ENCODE data around the gene AKAP13. TPM values are rescaled to one million over a fixed set of nuclear protein-coding genes. Genes with fewer than 3 reads are reported as not detected.

Gene AKAP13
- total RNA-seq, 1 donor from 2014 or later = 114 TPM

DNA sequence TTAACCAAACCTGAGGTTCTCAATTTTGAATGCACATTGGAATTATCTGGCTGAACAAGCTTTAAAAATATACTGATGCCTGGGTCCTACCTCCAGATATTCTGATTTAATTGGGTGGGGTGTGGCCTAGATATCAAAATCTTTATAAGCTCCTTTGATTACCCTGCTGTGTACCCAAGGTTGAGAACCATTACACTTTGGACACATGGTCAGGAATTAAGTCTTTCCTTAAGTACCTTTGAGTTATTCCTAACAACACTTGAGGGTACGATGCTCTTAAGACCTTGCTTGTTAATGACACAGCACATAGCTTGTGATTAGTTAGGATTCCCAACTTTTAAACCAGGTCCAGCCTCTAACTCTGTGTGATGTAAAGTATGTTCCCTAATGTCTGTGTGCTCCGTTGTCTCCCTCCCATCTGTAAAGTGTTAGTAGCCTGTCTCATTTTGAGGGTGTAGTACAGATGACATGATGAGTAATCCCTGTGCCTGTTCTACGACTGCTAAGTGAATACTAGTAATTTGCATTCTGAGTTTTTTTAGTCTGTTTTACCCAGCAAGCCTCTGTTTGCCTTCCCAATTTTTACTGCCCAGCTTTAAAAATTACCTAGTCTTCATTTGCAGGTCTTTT, 259.5 kb downstream of the AKAP13 start:
- Mint-ChIP-seq H3K27me3 (no peaks in the 10 kb centered on the region), H3K4me1 (ENCODE audit: low read depth) (peaks cover 4% of the 10 kb centered on the region), H3K4me3 (ENCODE audit: low read depth) (no peak overlapping the region), H3K36me3 (ENCODE audit: insufficient read depth) (peaks cover 17% of the 10 kb centered on the region), H3K27ac (no peak overlapping the region), H3K9me3 (ENCODE audit: low read depth) (peaks cover 6% of the 10 kb centered on the region)
- no peak for DNase-seq (ENCODE audit: low spot score, unreplicated experiment)
- TF ChIP-seq, protein P1, sequence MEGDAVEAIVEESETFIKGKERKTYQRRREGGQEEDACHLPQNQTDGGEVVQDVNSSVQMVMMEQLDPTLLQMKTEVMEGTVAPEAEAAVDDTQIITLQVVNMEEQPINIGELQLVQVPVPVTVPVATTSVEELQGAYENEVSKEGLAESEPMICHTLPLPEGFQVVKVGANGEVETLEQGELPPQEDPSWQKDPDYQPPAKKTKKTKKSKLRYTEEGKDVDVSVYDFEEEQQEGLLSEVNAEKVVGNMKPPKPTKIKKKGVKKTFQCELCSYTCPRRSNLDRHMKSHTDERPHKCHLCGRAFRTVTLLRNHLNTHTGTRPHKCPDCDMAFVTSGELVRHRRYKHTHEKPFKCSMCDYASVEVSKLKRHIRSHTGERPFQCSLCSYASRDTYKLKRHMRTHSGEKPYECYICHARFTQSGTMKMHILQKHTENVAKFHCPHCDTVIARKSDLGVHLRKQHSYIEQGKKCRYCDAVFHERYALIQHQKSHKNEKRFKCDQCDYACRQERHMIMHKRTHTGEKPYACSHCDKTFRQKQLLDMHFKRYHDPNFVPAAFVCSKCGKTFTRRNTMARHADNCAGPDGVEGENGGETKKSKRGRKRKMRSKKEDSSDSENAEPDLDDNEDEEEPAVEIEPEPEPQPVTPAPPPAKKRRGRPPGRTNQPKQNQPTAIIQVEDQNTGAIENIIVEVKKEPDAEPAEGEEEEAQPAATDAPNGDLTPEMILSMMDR (IDR thresholded peaks at IDR 0.05; ENCODE audit: unreplicated experiment) = no peak

DNA sequence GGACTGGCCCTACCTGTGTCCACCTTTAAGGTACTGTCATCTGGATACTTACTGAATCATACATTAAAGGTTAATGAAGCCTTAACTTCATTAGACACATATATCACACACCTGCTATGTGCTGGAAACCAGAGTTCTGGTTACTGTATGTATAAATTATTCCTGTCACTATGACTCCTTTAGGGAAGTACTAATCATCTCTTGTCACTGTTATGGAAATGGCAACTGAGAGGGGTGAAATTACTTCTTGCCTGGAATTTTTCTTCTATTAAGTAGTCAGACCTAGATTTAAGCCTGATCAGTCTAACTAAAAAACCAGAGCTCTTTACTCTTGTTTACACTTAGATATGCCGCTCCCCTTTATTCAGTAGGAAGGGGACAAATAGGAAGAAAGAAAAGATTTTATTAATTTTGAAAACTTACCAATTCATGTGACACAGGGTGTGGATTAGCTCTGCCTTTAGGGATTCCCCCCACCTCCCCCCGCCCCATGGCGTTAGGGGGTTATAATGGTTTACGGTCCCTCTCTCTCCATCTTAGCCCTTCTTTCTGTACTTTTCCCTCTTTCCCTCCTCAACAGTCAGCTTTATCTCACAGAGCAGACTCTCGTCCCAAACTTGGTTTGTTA, 261.8 kb downstream of the AKAP13 start:
- H3K27me3 Mint-ChIP-seq = no peaks in the 10 kb centered on the region
- DNase-seq (ENCODE audit: low spot score, unreplicated experiment) = no peak
- peaks cover 24% of the 10 kb centered on the region for H3K36me3 Mint-ChIP-seq (ENCODE audit: insufficient read depth)
- H3K27ac Mint-ChIP-seq = no peak overlapping the region
- peaks cover 4% of the 10 kb centered on the region for H3K4me1 Mint-ChIP-seq (ENCODE audit: low read depth)
- peaks cover 3% of the 10 kb centered on the region for H3K9me3 Mint-ChIP-seq (ENCODE audit: low read depth)
- no peak overlapping the region for H3K4me3 Mint-ChIP-seq (ENCODE audit: low read depth)
- TF ChIP-seq, protein P1 (IDR thresholded peaks at IDR 0.05; ENCODE audit: unreplicated experiment) = no peak

DNA sequence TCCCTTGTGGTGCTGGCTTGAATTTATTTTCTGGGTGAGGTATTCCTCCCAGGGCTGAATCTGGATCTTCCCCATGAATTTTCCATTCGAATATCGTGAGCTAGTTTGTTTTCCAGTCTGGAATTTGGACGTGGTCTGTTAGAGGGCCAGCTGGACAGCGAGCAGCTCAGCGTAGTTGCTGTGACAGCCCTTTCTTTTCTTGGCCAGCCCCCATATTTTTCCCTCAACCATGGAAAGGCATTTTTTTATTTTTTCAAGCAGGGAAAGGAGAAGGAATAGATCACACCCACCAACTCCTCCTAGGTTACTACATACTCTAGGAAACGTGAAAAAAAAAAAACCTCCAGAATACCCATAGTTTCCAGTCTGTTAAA, 262.3 kb downstream of the AKAP13 start:
- H3K4me1 Mint-ChIP-seq (ENCODE audit: low read depth) = peaks cover 4% of the 10 kb centered on the region
- DNase-seq (ENCODE audit: low spot score, unreplicated experiment) = no peak
- no peak overlapping the region for H3K4me3 Mint-ChIP-seq (ENCODE audit: low read depth)
- peaks cover 24% of the 10 kb centered on the region for H3K36me3 Mint-ChIP-seq (ENCODE audit: insufficient read depth)
- TF ChIP-seq, protein P1 (IDR thresholded peaks at IDR 0.05; ENCODE audit: unreplicated experiment) = no peak
- no peaks in the 10 kb centered on the region for H3K27me3 Mint-ChIP-seq
- H3K27ac Mint-ChIP-seq = no peak overlapping the region
- no peaks in the 10 kb centered on the region for H3K9me3 Mint-ChIP-seq (ENCODE audit: low read depth)

DNA sequence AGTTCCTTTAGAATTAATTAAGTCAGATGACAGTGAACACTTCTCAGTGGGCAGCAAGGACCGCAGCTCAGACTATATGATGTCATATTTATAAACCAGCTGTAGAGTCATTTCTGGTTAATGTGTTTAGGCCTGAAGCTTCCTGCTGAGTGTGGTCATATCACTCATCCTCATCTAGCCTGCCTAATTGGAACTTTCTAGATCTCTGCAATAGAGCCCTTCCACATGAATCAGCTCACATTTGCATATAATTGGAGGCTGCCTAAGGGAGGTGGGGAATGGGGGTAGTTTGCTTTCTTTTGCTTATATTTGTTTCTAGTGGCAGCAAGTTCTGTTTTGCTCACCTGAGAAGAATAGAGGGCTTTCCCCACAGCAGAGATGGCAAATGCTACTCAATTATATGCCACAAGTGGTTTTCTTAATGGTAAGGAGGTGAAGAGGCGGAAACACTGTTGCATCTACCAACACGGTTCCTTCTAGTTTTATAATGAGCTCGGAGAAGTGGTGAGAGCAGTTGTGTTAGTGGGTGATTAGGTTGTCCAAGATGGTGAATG, 266.2 kb downstream of the AKAP13 start:
- Mint-ChIP-seq H3K27me3 (no peaks in the 10 kb centered on the region), H3K27ac (no peak overlapping the region), H3K9me3 (ENCODE audit: low read depth) (no peaks in the 10 kb centered on the region), H3K36me3 (ENCODE audit: insufficient read depth) (peaks cover 20% of the 10 kb centered on the region), H3K4me3 (ENCODE audit: low read depth) (no peak overlapping the region), H3K4me1 (ENCODE audit: low read depth) (peaks cover 10% of the 10 kb centered on the region)
- DNase-seq (ENCODE audit: low spot score, unreplicated experiment) = no peak
- TF ChIP-seq, protein P1 (IDR thresholded peaks at IDR 0.05; ENCODE audit: unreplicated experiment) = no peak

DNA sequence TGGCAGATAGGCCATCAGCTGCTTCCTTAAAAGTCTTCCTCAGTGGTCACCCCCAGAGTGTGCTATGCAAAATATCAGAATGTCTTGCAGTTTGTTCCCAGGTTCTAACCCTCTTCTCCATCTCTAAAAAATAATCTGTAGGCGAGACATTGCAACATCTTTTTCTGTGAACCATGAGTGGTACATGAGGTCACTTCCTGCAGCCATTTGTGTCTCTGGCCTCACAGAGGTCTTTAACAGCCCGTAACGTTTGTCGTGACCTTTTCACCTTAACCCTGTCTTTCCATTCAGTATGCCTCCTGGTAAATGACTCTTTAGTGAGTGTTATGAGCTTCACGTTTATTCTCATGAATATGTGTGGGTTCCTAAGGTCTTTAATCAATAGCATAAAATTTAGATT, 269.0 kb downstream of the AKAP13 start:
- H3K4me1 Mint-ChIP-seq (ENCODE audit: low read depth) = peaks cover 6% of the 10 kb centered on the region
- H3K27ac Mint-ChIP-seq = peak overlapping the region; percentile 46
- DNase-seq (ENCODE audit: low spot score, unreplicated experiment) = no peak
- H3K27me3 Mint-ChIP-seq = no peaks in the 10 kb centered on the region
- TF ChIP-seq, protein P1 (IDR thresholded peaks at IDR 0.05; ENCODE audit: unreplicated experiment) = no peak
- H3K4me3 Mint-ChIP-seq (ENCODE audit: low read depth) = no peak overlapping the region
- peaks cover 21% of the 10 kb centered on the region for H3K36me3 Mint-ChIP-seq (ENCODE audit: insufficient read depth)
- H3K9me3 Mint-ChIP-seq (ENCODE audit: low read depth) = no peaks in the 10 kb centered on the region

Measured in progenitor cell of endocrine pancreas (in vitro differentiated cells).